Tibial nerve (tissue), 3 donors: Measurements from ENCODE around the gene SMTNL2.

Experiments
- POLR2A ChIP-seq, 2 donors: fragments of 450-650 bp; IDR thresholded peaks; one replicate each; pipeline ENCODE4 v1.6.1; 2017; ENCODE audit warnings: antibody characterized with exemption in 2 of 2, mild to moderate bottlenecking in 2 of 2, moderate library complexity in 2 of 2
- TF ChIP-seq, protein P1 (sequence below), 5 experiments: fragments of 200-600 bp in 3 of 5; fragments of 450-650 bp in 2 of 5; sonication (generic) in 3 of 5; IDR thresholded peaks; one replicate each; pipeline ENCODE4 v1.5.1; 2016 to 2019; ENCODE audit warnings: antibody characterized with exemption in 5 of 5, mild to moderate bottlenecking in 3 of 5, moderate library complexity in 2 of 5

DNA sequence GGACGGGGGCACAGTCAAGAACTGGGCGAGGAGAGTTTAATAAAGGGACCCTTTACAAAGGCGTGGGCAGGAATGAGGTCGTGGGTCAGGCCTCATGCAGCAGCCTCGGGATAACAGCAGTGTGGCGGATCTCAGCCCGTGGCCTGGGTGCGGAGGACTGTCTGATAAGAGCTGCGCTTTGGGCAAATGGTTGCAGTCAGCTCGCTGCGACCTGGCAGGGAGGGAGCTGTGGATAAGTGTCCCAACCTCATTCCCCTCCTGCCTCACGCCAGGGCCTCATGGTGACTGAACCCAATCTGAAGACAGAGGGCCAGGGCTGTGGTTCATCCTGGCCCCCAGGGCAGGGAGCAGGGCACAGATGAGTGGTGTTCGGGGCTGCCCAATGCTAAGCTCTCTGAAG lies 13.6 kb downstream of the SMTNL2 start:
- TF ChIP-seq, protein P1, sequence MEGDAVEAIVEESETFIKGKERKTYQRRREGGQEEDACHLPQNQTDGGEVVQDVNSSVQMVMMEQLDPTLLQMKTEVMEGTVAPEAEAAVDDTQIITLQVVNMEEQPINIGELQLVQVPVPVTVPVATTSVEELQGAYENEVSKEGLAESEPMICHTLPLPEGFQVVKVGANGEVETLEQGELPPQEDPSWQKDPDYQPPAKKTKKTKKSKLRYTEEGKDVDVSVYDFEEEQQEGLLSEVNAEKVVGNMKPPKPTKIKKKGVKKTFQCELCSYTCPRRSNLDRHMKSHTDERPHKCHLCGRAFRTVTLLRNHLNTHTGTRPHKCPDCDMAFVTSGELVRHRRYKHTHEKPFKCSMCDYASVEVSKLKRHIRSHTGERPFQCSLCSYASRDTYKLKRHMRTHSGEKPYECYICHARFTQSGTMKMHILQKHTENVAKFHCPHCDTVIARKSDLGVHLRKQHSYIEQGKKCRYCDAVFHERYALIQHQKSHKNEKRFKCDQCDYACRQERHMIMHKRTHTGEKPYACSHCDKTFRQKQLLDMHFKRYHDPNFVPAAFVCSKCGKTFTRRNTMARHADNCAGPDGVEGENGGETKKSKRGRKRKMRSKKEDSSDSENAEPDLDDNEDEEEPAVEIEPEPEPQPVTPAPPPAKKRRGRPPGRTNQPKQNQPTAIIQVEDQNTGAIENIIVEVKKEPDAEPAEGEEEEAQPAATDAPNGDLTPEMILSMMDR (IDR thresholded peaks at IDR 0.05): no peak
- TF ChIP-seq POLR2A (IDR thresholded peaks at IDR 0.05): no peak
